Lower lobe of right lung (tissue), 2 donors: Measurements from ENCODE around the gene SLITRK3. TPM values are rescaled to one million over a fixed set of nuclear protein-coding genes. Genes with fewer than 3 reads are reported as not detected.

Experiments
- ATAC-seq, 2 donors: fragments of 200-7000 bp; cut with Tn5 transposase; one replicate each; pipeline ENCODE4 v1.9.1; 2020 to 2022; ENCODE audit warnings: mild to moderate bottlenecking in 2 of 2, moderate library complexity in 2 of 2
- DNase-seq: peaks from one replicate; pipeline ENCODE4 v3.0.0-alpha.2; 2020
- H3K27ac ChIP-seq: fragments of 200-600 bp; one replicate; pipeline ENCODE4 v1.8.0; 2022
- H3K27me3 ChIP-seq: fragments of 200-600 bp; one replicate; pipeline ENCODE4 v1.8.0; 2022; ENCODE audit warnings: low read depth
- H3K36me3 ChIP-seq: fragments of 200-600 bp; one replicate; pipeline ENCODE4 v1.8.0; 2022; ENCODE audit warnings: mild to moderate bottlenecking
- H3K4me1 ChIP-seq: fragments of 200-600 bp; one replicate; pipeline ENCODE4 v1.8.0; 2022
- H3K4me3 ChIP-seq: fragments of 200-600 bp; one replicate; pipeline ENCODE4 v1.8.0; 2022; ENCODE audit warnings: mild to moderate bottlenecking
- H3K9me3 ChIP-seq: fragments of 200-600 bp; one replicate; pipeline ENCODE4 v1.8.0; 2022
- intact Hi-C: fragments of 100-400 bp; cut with DNase I; formaldehyde crosslinking; loops from one replicate; pipeline ENCODE4 v1.11.0; 2022
- long read RNA-seq: library from polyadenylated mRNA; unstranded; transcript quantifications from one replicate; pipeline ENCODE4 v2.0.0, GENCODE V29; 2021
- total RNA-seq: library from RNA; stranded (reverse); fragmentation: NEBNext Ultra II Directional; extraction: Animal tissue kit (Norgen Biotek cat#: 25700); gene quantifications from one replicate; pipeline ENCODE4 v1.2.1, GENCODE V29; 2021
- TF ChIP-seq, protein P1 (sequence below): fragments of 200-600 bp; IDR thresholded peaks from one replicate; pipeline ENCODE4 v1.8.0; 2022; ENCODE audit warnings: antibody characterized with exemption, mild to moderate bottlenecking
- donor health status: DM: no; HTN: yes; CAD: no; lungs with severe emphysema.

SLITRK3 gene, protein sequence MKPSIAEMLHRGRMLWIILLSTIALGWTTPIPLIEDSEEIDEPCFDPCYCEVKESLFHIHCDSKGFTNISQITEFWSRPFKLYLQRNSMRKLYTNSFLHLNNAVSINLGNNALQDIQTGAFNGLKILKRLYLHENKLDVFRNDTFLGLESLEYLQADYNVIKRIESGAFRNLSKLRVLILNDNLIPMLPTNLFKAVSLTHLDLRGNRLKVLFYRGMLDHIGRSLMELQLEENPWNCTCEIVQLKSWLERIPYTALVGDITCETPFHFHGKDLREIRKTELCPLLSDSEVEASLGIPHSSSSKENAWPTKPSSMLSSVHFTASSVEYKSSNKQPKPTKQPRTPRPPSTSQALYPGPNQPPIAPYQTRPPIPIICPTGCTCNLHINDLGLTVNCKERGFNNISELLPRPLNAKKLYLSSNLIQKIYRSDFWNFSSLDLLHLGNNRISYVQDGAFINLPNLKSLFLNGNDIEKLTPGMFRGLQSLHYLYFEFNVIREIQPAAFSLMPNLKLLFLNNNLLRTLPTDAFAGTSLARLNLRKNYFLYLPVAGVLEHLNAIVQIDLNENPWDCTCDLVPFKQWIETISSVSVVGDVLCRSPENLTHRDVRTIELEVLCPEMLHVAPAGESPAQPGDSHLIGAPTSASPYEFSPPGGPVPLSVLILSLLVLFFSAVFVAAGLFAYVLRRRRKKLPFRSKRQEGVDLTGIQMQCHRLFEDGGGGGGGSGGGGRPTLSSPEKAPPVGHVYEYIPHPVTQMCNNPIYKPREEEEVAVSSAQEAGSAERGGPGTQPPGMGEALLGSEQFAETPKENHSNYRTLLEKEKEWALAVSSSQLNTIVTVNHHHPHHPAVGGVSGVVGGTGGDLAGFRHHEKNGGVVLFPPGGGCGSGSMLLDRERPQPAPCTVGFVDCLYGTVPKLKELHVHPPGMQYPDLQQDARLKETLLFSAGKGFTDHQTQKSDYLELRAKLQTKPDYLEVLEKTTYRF
- 0.65 TPM for total RNA-seq
- long read RNA-seq: 0 reads

DNA sequence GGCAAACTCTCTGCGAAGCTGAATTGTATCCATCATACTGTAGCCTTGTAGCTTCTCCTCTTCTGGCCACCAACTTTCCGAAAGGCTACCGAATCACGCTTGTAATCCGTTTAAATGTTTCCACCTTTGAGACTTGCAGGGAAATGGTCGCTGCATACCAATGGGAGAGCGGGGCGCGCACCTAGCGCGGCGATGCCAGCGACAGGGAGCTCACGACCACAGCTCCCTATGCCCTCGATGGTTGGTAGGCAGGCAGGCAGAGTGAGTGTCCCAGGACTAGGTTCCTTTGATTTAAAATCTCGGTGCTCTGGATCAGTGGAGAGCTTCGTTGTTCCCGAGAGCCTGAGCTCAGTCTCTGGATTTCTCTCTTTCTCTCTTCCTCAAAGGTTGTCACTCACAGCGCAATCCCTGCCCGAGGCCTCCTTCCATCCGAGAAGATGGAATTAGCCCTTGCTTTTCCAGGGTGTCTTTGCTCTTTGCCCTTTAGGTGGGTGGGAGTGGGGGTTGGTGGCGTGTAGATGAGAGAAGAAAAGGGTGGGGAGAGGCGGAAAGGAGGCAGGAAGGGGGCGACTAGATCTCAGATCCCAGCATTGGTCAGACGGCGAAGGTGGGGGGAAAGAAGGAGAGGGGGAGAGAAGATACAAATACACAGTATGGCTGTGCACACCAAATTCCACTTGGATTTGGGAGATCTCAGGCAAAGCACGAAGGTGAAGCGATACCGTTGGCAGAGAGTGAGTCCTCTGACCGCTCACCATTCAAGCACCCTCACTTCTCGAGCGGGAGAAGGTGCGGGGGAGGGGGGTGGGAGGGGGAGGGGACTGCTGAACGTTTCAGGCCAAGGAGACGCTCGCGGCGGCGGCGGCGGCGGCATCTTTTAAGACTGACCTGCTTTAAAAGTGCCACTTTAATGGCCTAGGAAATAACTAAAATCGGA is at the start of gene SLITRK3:
TSS of gene SLITRK3 (minus strand) at position 745 of the 937 bp plus-strand sequence. CDS start 5,554 bp downstream, outside the sequence.
- TF ChIP-seq, protein P1, sequence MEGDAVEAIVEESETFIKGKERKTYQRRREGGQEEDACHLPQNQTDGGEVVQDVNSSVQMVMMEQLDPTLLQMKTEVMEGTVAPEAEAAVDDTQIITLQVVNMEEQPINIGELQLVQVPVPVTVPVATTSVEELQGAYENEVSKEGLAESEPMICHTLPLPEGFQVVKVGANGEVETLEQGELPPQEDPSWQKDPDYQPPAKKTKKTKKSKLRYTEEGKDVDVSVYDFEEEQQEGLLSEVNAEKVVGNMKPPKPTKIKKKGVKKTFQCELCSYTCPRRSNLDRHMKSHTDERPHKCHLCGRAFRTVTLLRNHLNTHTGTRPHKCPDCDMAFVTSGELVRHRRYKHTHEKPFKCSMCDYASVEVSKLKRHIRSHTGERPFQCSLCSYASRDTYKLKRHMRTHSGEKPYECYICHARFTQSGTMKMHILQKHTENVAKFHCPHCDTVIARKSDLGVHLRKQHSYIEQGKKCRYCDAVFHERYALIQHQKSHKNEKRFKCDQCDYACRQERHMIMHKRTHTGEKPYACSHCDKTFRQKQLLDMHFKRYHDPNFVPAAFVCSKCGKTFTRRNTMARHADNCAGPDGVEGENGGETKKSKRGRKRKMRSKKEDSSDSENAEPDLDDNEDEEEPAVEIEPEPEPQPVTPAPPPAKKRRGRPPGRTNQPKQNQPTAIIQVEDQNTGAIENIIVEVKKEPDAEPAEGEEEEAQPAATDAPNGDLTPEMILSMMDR: no peak
- no peak for DNase-seq
- H3K9me3 ChIP-seq: no peaks in the 10 kb centered on the region
- H3K4me3 ChIP-seq: peak within 1 kb of the TSS; percentile 44
- H3K27me3 ChIP-seq: peaks cover 65% of the 10 kb centered on the region
- no peaks in the 10 kb centered on the region for H3K36me3 ChIP-seq
- peak; percentile 41 to 63 for ATAC-seq
- no peak within 1 kb of the TSS for H3K27ac ChIP-seq
- H3K4me1 ChIP-seq: peaks cover 27% of the 10 kb centered on the region
- intact Hi-C loops: no loop called here

DNA sequence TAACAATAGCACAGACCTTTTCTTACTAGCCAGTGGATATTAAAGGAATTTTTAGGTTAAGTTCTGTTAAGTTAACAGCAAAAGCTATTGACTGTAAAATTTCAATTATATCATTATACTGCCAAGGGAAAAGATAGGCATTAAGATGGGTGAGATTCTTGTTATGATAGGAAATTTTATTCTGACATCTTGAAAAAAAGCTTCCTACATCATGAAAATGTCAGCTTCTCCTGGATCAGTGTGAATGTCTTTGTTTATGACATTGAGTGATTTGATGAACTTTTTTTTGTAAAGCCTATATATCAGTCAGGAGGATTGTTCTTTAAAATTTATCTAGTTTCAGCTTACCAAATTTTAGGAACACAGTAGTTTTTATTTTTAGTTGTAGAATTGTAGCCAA is 47.4 kb upstream of the SLITRK3 start:
- Histone ChIP-seq H3K27me3 (no peaks in the 10 kb centered on the region), H3K4me1 (no peaks in the 10 kb centered on the region), H3K9me3 (no peaks in the 10 kb centered on the region), H3K4me3 (no peak overlapping the region), H3K36me3 (no peaks in the 10 kb centered on the region), H3K27ac (no peak overlapping the region)
- DNase-seq (no peak), ATAC-seq (no peak)
- TF ChIP-seq, protein P1: no peak
- intact Hi-C loops: no loop called here

DNA sequence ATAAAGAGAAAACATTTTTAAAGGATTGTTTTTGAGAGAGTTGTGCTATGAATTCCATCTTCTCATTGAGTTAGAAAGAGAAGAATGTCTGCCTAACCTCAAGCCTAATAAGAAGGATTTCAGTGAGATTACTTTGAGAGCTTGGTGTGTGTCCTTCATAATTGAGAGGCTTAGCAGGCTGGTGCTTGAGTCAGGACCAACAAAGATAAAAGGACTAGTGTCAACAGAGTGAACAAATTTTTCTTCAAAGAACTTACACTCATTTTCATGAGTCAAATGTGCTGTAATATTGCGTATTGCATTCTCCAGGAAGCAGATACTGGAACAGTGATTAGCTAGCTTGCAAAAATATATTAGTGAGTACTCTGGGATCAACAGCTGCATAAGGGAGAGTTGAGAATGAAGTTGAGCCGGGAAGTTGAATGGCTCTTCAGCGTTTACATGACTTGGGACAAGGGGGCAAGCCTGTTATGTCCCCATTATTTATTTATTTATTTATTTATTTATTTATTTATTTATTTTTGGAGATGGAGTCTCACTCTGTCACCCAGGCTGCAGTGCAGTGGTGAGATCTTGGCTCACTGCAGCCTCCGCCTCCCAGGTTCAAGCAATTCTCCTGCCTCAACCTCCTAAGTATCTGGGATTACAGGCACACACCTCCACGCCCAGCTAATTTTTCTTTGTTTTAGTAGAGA is 37.5 kb upstream of the SLITRK3 start:
- no peaks in the 10 kb centered on the region for H3K36me3 ChIP-seq
- H3K9me3 ChIP-seq: no peaks in the 10 kb centered on the region
- no peaks in the 10 kb centered on the region for H3K4me1 ChIP-seq
- TF ChIP-seq, protein P1: no peak
- H3K4me3 ChIP-seq: no peak overlapping the region
- intact Hi-C loops: no loop called here
- no peak overlapping the region for H3K27ac ChIP-seq
- no peaks in the 10 kb centered on the region for H3K27me3 ChIP-seq
- peak; percentile 45 to 68 for ATAC-seq
- DNase-seq: no peak

DNA sequence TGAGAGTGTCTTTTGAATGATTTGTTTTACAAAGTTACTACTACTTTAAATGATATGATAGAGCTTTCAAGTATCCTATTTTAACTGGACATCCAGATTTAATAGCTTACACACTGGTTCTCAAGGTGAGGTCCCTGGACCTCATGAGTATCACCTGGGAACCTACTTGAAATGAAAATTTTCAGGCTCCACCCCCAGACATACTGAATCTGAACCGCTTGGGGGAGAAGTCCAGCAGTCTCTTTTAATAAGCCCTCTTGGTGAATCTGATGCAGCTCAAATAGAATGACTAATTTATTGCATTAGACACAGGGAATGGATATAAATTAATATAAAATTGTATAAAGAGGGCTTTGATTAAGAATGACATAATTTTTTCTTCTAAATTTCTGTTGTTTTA is 29.4 kb upstream of the SLITRK3 start:
- Histone ChIP-seq H3K27ac (no peak overlapping the region), H3K9me3 (no peaks in the 10 kb centered on the region), H3K4me3 (no peak overlapping the region), H3K4me1 (no peaks in the 10 kb centered on the region), H3K27me3 (no peaks in the 10 kb centered on the region), H3K36me3 (no peaks in the 10 kb centered on the region)
- DNase-seq (no peak), ATAC-seq (no peak)
- TF ChIP-seq, protein P1: no peak
- intact Hi-C loops: no loop called here
